ENCODE measurements around the gene AHRR.
"Not testable (repeated sequence)": the region's sequence is repeated elsewhere in the genome, so short reads cannot be mapped to it uniquely, and the experiment has no call there.

The AHRR gene

GRCh38 chr5:485946-486491 is 164.5 kb downstream of the AHRR start:
- no peak for DNase-seq (ENCODE audit: low read depth)
- in situ Hi-C loops (cut with HindIII; ENCODE audit: low sequenced_read_pairs) = no loop called here
- no peak overlapping the region for H3K4me3 ChIP-seq (ENCODE audit: low read depth, low read length)
- TF ChIP-seq CTCF (IDR thresholded peaks at IDR 0.05; ENCODE audit: low read depth, low read length, missing control alignments) = no peak

GRCh38 chr5:486597-486996 is 165.1 kb downstream of the AHRR start:
- in situ Hi-C loops (cut with HindIII; ENCODE audit: low sequenced_read_pairs); DNase-seq (ENCODE audit: low read depth); H3K4me3 ChIP-seq (ENCODE audit: low read depth, low read length): not testable (repeated sequence)
